WTC11 (cell line): ENCODE data around the gene RIMS4.

Source experiments
- CBFB ChIP-seq: sonication (generic); formaldehyde crosslinking; IDR thresholded peaks from 2 replicates; pipeline ENCODE4 v1.8.1; 2022; ENCODE audit warnings: mild to moderate bottlenecking, low read depth, missing genetic modification reagents
- FOXK1 ChIP-seq: sonication (generic); formaldehyde crosslinking; IDR thresholded peaks from 2 replicates; pipeline ENCODE4 v1.8.0; 2022; ENCODE audit warnings: mild to moderate bottlenecking, moderate library complexity, missing genetic modification reagents
- JUN ChIP-seq: sonication (generic); formaldehyde crosslinking; IDR thresholded peaks from 2 replicates; pipeline ENCODE4 v1.8.0; 2023; ENCODE audit warnings: mild to moderate bottlenecking, missing genetic modification reagents
- TP53 ChIP-seq: sonication (generic); formaldehyde crosslinking; IDR thresholded peaks from 2 replicates; pipeline ENCODE4 v1.8.1; 2023; ENCODE audit warnings: mild to moderate bottlenecking, missing genetic modification reagents
- ZNF232 ChIP-seq: sonication (generic); formaldehyde crosslinking; IDR thresholded peaks from 2 replicates; pipeline ENCODE4 v1.8.0; 2022; ENCODE audit warnings: mild to moderate bottlenecking, missing genetic modification reagents
- TF ChIP-seq, protein P1 (sequence below): fragments of 200-600 bp; IDR thresholded peaks from 2 replicates; pipeline ENCODE4 v1.8.0; 2022; ENCODE audit warnings: antibody characterized with exemption
- TF ChIP-seq, protein P2 (sequence below): sonication (generic); formaldehyde crosslinking; IDR thresholded peaks from 2 replicates; pipeline ENCODE4 v1.8.1; 2023; ENCODE audit warnings: mild to moderate bottlenecking, missing genetic modification reagents, moderate library complexity
- TF ChIP-seq, protein P3 (sequence below): sonication (generic); formaldehyde crosslinking; IDR thresholded peaks from 2 replicates; pipeline ENCODE4 v1.8.0; 2022; ENCODE audit warnings: mild to moderate bottlenecking, missing genetic modification reagents
- TF ChIP-seq, protein P4 (sequence below): fragments of 250-450 bp; sonication (Bioruptor Pico); conservative IDR thresholded peaks from 2 replicates; pipeline ENCODE4 v1.9.0; 2021; ENCODE audit warnings: mild to moderate bottlenecking

DNA sequence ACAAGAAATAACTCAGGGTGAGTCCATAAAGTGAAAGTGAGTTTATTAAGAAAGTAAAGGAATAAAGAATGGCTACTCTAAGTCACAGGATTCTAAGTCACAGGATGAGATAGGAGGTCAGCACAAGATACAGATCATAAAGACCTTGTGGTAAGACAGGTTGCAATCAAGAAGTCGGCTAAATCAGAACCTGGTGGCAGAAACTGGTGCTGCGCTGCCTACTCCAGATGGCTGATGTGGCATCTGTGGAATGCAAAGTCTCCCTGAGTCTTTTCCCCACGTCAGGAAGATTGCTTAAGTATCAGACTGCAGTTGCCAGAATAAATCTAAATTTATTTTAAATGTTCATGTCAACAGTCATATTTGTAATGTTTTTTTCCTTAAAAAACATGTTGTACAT lies 75.4 kb downstream of the RIMS4 start:
- TF ChIP-seq TP53 (CRISPR knock-in tag) (no peak), ZNF232 (no peak), JUN (no peak), FOXK1 (CRISPR knock-in tag) (no peak), CBFB (CRISPR knock-in tag) (no peak)
- TF ChIP-seq, protein P1, sequence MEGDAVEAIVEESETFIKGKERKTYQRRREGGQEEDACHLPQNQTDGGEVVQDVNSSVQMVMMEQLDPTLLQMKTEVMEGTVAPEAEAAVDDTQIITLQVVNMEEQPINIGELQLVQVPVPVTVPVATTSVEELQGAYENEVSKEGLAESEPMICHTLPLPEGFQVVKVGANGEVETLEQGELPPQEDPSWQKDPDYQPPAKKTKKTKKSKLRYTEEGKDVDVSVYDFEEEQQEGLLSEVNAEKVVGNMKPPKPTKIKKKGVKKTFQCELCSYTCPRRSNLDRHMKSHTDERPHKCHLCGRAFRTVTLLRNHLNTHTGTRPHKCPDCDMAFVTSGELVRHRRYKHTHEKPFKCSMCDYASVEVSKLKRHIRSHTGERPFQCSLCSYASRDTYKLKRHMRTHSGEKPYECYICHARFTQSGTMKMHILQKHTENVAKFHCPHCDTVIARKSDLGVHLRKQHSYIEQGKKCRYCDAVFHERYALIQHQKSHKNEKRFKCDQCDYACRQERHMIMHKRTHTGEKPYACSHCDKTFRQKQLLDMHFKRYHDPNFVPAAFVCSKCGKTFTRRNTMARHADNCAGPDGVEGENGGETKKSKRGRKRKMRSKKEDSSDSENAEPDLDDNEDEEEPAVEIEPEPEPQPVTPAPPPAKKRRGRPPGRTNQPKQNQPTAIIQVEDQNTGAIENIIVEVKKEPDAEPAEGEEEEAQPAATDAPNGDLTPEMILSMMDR = no peak
- TF ChIP-seq, protein P2, sequence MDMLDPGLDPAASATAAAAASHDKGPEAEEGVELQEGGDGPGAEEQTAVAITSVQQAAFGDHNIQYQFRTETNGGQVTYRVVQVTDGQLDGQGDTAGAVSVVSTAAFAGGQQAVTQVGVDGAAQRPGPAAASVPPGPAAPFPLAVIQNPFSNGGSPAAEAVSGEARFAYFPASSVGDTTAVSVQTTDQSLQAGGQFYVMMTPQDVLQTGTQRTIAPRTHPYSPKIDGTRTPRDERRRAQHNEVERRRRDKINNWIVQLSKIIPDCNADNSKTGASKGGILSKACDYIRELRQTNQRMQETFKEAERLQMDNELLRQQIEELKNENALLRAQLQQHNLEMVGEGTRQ (CRISPR knock-in tag) = no peak
- TF ChIP-seq, protein P3, sequence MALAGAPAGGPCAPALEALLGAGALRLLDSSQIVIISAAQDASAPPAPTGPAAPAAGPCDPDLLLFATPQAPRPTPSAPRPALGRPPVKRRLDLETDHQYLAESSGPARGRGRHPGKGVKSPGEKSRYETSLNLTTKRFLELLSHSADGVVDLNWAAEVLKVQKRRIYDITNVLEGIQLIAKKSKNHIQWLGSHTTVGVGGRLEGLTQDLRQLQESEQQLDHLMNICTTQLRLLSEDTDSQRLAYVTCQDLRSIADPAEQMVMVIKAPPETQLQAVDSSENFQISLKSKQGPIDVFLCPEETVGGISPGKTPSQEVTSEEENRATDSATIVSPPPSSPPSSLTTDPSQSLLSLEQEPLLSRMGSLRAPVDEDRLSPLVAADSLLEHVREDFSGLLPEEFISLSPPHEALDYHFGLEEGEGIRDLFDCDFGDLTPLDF (CRISPR knock-in tag) = no peak
- TF ChIP-seq, protein P4, sequence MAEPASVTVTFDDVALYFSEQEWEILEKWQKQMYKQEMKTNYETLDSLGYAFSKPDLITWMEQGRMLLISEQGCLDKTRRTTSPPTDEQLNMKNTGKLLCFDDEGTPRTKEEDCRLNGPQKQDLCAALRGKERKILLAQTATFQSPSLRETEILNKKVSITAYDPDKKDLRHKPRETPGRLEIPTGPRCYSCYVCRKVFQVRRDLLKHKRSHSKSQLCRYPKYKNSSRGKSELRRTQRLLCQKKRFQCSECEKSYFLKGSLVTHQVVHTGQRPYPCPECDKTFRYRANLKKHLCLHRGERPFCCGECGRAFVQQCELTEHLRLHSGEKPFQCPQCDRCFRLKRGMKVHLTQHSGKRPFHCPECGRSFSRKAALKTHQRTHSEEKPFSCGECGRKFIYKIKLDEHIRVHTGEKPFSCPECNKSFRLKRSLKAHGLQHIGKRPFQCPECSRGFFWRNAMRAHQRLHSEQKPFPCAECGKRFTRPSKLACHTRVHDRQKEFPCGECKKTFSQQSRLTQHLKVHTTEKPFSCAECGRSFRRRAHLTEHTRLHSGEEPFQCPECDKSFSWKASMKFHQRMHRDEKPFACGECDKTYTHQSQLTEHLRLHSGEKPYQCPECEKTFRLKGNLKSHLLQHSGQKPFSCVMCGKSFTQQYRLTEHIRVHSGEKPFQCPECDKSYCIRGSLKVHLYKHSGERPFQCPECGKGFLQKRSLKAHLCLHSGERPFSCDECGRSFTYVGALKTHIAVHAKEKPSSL = no peak
